ENCODE measurements around the gene KLF13.
A peak's percentile ranks its signal among the peaks of the same experiment; 100 is the strongest.

KLF13 gene

DNA sequence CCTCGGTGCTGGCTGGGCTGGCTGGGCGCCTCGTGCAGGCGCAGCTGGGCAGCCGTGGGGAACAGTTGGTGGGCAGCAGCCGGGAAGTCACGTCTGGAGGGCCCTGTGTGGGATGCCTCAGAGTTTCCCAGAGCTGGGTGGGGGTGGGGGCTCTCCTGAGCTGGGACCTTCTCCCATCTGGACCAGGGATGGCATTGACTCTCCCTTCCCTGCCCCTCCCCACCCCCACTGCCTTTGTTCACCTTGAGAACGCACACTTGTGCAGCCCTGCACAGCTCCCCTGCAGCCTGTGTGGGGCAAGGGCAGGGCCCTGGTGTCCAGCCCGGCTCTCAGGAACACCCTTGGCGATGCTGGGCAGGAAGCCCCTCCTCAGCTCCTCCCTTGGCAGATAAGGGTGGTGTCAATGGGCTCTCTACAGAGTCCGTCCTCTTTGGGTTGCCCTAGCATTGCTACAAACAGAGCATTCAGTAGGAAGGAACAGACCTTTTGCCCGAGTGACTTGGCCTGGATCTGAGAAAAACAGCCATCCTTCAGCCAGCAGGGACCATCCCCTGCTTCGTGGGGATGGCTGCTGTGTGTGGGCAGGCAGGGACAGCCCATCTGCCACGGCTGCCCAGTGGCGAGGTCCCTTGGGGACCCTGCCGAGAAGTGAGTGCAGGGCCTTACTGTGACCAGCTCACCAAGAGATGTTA lies 25.5 kb upstream of the KLF13 start:
- WGBS (ENCODE audit: insufficient coverage, insufficient read length): no CpG with 5 or more reads among the region's 16 CpGs
- Histone ChIP-seq H3K27me3 (ENCODE audit: control insufficient read depth, insufficient read depth, low read length) (no peaks in the 10 kb centered on the region), H3K9me3 (ENCODE audit: control insufficient read depth, insufficient read depth, low read length) (no peaks in the 10 kb centered on the region), H3K27ac (ENCODE audit: low read length) (no peak overlapping the region), H3K4me3 (ENCODE audit: low read length) (no peak overlapping the region), H3K4me1 (ENCODE audit: control insufficient read depth, insufficient read depth, low read length) (peaks cover 16% of the 10 kb centered on the region), H3K36me3 (ENCODE audit: control insufficient read depth, insufficient read depth, low read length) (no peaks in the 10 kb centered on the region)
- DNase-seq (ENCODE audit: low read depth, low spot score): no peak

DNA sequence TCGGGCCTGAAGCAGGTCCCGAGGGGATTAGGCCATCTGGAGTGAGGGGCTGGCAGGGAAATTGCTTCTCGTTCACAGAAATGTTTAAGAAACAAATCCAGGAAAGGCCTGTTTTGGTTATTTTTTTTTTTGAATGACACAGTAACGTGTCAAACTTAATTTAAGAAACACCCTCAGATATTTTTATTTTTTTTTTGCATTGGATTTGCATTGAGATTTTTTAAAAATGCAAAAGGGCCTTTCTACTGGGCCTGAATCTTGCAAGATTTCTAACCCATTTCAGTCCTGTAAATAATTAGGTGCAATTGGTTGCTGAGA lies 25.0 kb upstream of the KLF13 start:
- WGBS (ENCODE audit: insufficient coverage, insufficient read length): no CpG with 5 or more reads among the region's 4 CpGs
- Histone ChIP-seq H3K4me1 (ENCODE audit: control insufficient read depth, insufficient read depth, low read length) (peaks cover 18% of the 10 kb centered on the region), H3K9me3 (ENCODE audit: control insufficient read depth, insufficient read depth, low read length) (no peaks in the 10 kb centered on the region), H3K27ac (ENCODE audit: low read length) (no peak overlapping the region), H3K4me3 (ENCODE audit: low read length) (no peak overlapping the region), H3K36me3 (ENCODE audit: control insufficient read depth, insufficient read depth, low read length) (no peaks in the 10 kb centered on the region), H3K27me3 (ENCODE audit: control insufficient read depth, insufficient read depth, low read length) (no peaks in the 10 kb centered on the region)
- DNase-seq (ENCODE audit: low read depth, low spot score): no peak

DNA sequence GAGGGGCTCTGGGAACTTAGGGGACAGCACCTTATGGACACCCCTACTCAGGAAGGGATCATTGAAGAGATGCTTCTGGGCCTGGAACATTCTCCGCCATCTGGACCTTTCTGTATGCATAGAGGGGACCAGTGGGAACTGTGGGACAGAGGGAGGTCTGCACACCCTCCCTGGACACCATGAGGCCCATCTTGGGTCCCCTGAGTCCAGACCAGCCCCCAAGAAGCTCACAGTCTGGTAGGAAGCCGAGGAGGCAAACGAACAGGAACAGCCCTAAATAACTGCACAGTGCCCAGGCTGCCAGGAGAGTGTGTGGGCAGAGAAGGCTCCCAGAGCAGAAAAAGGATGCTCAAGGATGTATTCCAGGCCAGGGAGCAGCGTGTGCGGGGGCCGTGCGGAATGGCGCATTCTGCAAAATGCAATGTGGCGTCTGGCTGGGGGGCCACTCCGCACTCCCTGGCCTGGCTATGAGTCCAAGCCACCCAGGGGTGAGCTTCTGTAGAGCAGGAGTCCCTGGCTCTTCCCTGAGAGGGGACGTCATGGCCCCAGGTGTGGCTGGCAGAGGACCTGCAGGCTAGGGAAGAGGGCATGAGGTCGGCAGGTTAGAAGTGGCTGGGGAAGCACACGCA lies 24.5 kb upstream of the KLF13 start:
- Histone ChIP-seq H3K4me3 (ENCODE audit: low read length) (no peak overlapping the region), H3K4me1 (ENCODE audit: control insufficient read depth, insufficient read depth, low read length) (peaks cover 19% of the 10 kb centered on the region), H3K36me3 (ENCODE audit: control insufficient read depth, insufficient read depth, low read length) (no peaks in the 10 kb centered on the region), H3K27ac (ENCODE audit: low read length) (no peak overlapping the region), H3K9me3 (ENCODE audit: control insufficient read depth, insufficient read depth, low read length) (no peaks in the 10 kb centered on the region), H3K27me3 (ENCODE audit: control insufficient read depth, insufficient read depth, low read length) (no peaks in the 10 kb centered on the region)
- DNase-seq (ENCODE audit: low read depth, low spot score): no peak
- no CpG with 5 or more reads among the region's 13 CpGs for WGBS (ENCODE audit: insufficient coverage, insufficient read length)

- Histone ChIP-seq H3K4me1 (ENCODE audit: control insufficient read depth, insufficient read depth, low read length) (peaks cover 28% of the 10 kb centered on the region), H3K9me3 (ENCODE audit: control insufficient read depth, insufficient read depth, low read length) (no peaks in the 10 kb centered on the region), H3K27me3 (ENCODE audit: control insufficient read depth, insufficient read depth, low read length) (no peaks in the 10 kb centered on the region), H3K27ac (ENCODE audit: low read length) (no peak overlapping the region), H3K4me3 (ENCODE audit: low read length) (no peak overlapping the region), H3K36me3 (ENCODE audit: control insufficient read depth, insufficient read depth, low read length) (no peaks in the 10 kb centered on the region)
- no peak for DNase-seq (ENCODE audit: low read depth, low spot score)
- no CpG with 5 or more reads among the region's 17 CpGs for WGBS (ENCODE audit: insufficient coverage, insufficient read length)
These were observed 23.6 kb upstream of the KLF13 start for GRCh38 chr15:31302778-31303725.

DNA sequence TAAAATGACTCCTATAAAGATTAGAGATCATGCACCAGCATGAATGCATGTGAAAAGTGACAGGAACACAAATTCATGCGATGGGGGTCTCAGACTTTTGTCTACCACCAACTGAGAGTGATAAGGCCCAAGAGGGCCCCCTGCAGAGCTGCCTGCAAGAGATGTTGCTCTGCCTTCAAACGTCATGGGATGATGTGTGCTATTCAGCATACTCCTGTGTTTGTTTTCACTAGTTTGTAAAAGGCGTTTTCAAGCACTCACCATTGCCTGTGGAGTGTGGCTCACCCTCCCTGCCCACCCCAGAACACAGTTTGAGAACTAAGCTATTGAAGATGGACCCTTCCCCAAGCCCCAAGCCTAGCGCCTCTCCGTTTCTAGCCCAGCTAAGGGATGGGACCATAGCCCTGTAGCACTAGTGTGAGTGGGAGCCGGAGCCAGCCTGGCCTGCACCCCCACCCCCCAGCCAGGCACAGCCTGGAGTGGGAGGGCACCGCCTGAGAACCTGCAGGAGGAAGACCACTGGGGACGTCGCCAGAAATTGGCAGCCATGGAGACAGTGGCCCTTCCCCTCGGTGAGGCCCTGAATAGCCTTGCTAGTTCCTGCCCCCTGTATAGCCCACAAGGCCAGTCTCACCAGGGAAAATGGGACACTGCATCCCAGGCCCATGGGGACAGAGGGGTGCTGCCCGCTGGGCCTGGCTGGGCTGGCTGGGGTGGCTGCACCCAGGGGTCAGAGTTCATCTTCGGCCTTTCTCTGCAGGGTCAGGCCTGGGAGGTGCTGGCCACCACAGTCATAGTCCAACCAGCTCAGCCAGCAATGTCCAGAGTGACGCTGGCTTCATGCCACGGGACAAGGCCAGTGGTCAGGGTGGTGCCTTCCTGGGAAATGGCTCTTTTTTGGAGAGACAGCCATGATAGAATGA lies 22.6 kb upstream of the KLF13 start:
- Histone ChIP-seq H3K4me3 (ENCODE audit: low read length) (no peak overlapping the region), H3K27ac (ENCODE audit: low read length) (no peak overlapping the region), H3K4me1 (ENCODE audit: control insufficient read depth, insufficient read depth, low read length) (peaks cover 31% of the 10 kb centered on the region), H3K9me3 (ENCODE audit: control insufficient read depth, insufficient read depth, low read length) (no peaks in the 10 kb centered on the region), H3K27me3 (ENCODE audit: control insufficient read depth, insufficient read depth, low read length) (no peaks in the 10 kb centered on the region), H3K36me3 (ENCODE audit: control insufficient read depth, insufficient read depth, low read length) (no peaks in the 10 kb centered on the region)
- WGBS (ENCODE audit: insufficient coverage, insufficient read length): no CpG with 5 or more reads among the region's 14 CpGs
- no peak for DNase-seq (ENCODE audit: low read depth, low spot score)

DNA sequence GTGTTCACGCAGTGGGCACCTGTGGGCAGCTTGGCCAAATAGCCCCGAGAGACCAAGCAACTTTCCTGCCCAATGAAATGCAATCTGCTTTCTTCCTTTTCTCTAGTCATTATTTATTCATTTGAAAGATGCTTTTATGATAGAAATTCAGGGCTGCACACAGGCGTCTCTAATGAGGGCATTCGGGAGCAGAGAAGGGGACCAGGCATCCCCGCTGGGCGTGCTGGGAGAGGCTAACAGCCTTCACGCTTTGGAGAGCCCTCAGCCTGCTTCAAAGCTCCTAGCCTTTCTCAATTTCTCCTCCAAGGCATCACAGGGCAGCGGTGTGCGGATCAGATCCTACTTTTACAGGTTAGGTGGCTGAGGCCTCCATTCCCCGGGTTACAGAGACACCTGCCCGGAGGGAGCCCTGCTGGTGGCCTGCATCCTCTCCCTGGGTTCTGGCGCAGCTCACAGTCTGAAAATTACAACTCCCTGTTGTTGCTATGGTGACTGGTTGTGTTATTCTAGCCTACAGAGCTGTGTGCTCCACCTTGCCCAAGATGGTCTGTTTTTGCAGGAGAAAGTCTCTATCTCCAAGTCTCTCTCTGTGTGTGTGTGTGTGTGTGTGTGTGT lies 21.8 kb upstream of the KLF13 start:
- H3K4me1 ChIP-seq (ENCODE audit: control insufficient read depth, insufficient read depth, low read length): peaks cover 31% of the 10 kb centered on the region
- H3K27ac ChIP-seq (ENCODE audit: low read length): no peak overlapping the region

DNA sequence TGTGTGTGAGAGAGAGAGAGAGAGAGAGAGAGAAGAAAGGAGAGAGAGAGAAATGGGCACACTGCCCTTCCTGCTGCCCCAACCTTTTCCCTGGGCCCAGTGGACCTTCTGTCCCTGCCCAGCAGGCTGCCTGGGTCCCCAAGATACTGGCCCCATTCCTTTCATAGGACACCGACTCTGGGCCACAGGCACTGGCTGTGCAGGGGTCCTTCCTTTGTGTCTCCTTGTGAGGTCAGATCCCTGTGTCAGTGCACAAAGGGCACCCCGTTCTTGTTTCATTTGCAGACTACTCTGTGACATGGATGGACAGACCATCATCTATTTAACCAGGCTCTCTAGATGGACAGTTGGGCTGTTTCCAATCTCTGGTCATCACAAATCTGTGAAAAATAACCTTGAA lies 21.3 kb upstream of the KLF13 start:
- DNase-seq (ENCODE audit: low read depth, low spot score): no peak
- no CpG with 5 or more reads among the region's 2 CpGs for WGBS (ENCODE audit: insufficient coverage, insufficient read length)
- Histone ChIP-seq H3K27me3 (ENCODE audit: control insufficient read depth, insufficient read depth, low read length) (no peaks in the 10 kb centered on the region), H3K36me3 (ENCODE audit: control insufficient read depth, insufficient read depth, low read length) (no peaks in the 10 kb centered on the region), H3K4me1 (ENCODE audit: control insufficient read depth, insufficient read depth, low read length) (peaks cover 31% of the 10 kb centered on the region), H3K9me3 (ENCODE audit: control insufficient read depth, insufficient read depth, low read length) (no peaks in the 10 kb centered on the region), H3K27ac (ENCODE audit: low read length) (no peak overlapping the region), H3K4me3 (ENCODE audit: low read length) (no peak overlapping the region)

More for the DNA sequence above, 21.8 kb upstream of the KLF13 start:
- H3K4me3 ChIP-seq (ENCODE audit: low read length): no peak overlapping the region
- no peak for DNase-seq (ENCODE audit: low read depth, low spot score)
- no peaks in the 10 kb centered on the region for H3K27me3 ChIP-seq (ENCODE audit: control insufficient read depth, insufficient read depth, low read length)
- WGBS (ENCODE audit: insufficient coverage, insufficient read length): no CpG with 5 or more reads among the region's 12 CpGs
- H3K36me3 ChIP-seq (ENCODE audit: control insufficient read depth, insufficient read depth, low read length): no peaks in the 10 kb centered on the region
- H3K9me3 ChIP-seq (ENCODE audit: control insufficient read depth, insufficient read depth, low read length): no peaks in the 10 kb centered on the region

DNA sequence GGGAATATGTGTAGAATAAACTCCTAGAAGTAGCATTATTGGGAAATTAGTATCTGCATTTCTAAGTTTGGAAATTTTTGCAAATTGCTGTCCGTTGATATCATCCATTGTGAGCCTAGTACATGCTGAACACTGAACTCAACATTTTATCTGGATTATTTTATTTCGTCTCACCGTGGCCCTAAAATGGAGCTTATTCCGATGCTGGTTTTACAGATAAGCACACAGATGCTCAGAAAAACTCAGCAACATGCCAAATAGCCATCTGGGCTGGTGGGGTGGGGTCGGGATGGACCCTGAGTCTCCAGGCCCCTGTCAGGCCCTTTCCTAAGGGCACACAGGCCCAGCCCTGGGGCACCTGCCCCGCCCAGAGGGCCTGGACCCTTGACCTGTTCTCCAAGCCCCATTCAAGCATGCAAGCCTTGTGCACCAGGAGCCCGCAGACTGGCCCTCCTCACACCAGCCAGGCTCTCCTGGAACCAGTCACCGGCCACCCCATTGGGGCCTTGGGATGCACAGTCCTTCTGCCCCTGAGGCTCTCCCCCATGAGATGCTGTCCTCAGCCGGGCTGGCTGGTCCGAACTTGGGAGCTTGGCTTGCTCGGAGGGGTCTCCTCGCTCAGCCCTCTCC lies 20.7 kb upstream of the KLF13 start:
- no peak overlapping the region for H3K27ac ChIP-seq (ENCODE audit: low read length)

GRCh38 chr15:31306426-31307269 lies 20.0 kb upstream of the KLF13 start:
- H3K27ac ChIP-seq (ENCODE audit: low read length): no peak overlapping the region
- no peaks in the 10 kb centered on the region for H3K9me3 ChIP-seq (ENCODE audit: control insufficient read depth, insufficient read depth, low read length)
- DNase-seq (ENCODE audit: low read depth, low spot score): peak; percentile 84
- H3K27me3 ChIP-seq (ENCODE audit: control insufficient read depth, insufficient read depth, low read length): no peaks in the 10 kb centered on the region
- peaks cover 31% of the 10 kb centered on the region for H3K4me1 ChIP-seq (ENCODE audit: control insufficient read depth, insufficient read depth, low read length)
- WGBS (ENCODE audit: insufficient coverage, insufficient read length): no CpG with 5 or more reads among the region's 30 CpGs
- H3K36me3 ChIP-seq (ENCODE audit: control insufficient read depth, insufficient read depth, low read length): no peaks in the 10 kb centered on the region
- H3K4me3 ChIP-seq (ENCODE audit: low read length): no peak overlapping the region

More for the DNA sequence above, 20.7 kb upstream of the KLF13 start:
- Histone ChIP-seq H3K27me3 (ENCODE audit: control insufficient read depth, insufficient read depth, low read length) (no peaks in the 10 kb centered on the region), H3K36me3 (ENCODE audit: control insufficient read depth, insufficient read depth, low read length) (no peaks in the 10 kb centered on the region), H3K4me1 (ENCODE audit: control insufficient read depth, insufficient read depth, low read length) (peaks cover 31% of the 10 kb centered on the region), H3K9me3 (ENCODE audit: control insufficient read depth, insufficient read depth, low read length) (no peaks in the 10 kb centered on the region), H3K4me3 (ENCODE audit: low read length) (no peak overlapping the region)
- no CpG with 5 or more reads among the region's 12 CpGs for WGBS (ENCODE audit: insufficient coverage, insufficient read length)
- DNase-seq (ENCODE audit: low read depth, low spot score): no peak

All from iPS DF 6.9 (cell line).